K562 (cell line): ENCODE measurements around the gene IRF9. TPM values are rescaled to one million over a fixed set of nuclear protein-coding genes. Genes with fewer than 3 reads are reported as not detected.
A peak's percentile ranks its signal among the peaks of the same experiment; 100 is the strongest.

Experiments used
- ATAC-seq: fragments of 200-7000 bp; cut with Tn5 transposase; 3 replicates; pipeline ENCODE4 v1.9.1; 2020; ENCODE audit warnings: moderate library complexity
- BruUV-seq: library from RNA; stranded (reverse); fragments of 400-500 nt; replicated peaks from 2 replicates; lab custom pipeline; 2021; lab: Mats Ljungman, UMichigan
- CTCF ChIA-PET: fragments of 300-600 bp; formaldehyde crosslinking; extraction: SDS; loops from one replicate; lab custom pipeline; 2021; ENCODE audit warnings: low intra/inter-chr PET ratio; lab: Yijun Ruan, JAX
- POLR2A ChIA-PET: fragments of 300-600, 350-650 bp; sonication (Branson Sonifier 250); formaldehyde crosslinking; extraction: SDS; loops from one replicate; lab custom pipeline; 2021; ENCODE audit warnings: antibody characterized with exemption, inconsistent platforms; lab: Yijun Ruan, JAX
- DNase-seq, 4 experiments: peaks; one replicate each; pipeline versions ENCODE4 v3.0.0 to v3.0.0-alpha.2; 2011 to 2018; ENCODE audit warnings: low spot score in 3 of 4, mixed read lengths in 3 of 4; ENCODE audit errors: extremely low read depth in 1 of 4
- FAIRE-seq: peaks from 2 replicates; lab custom pipeline; 2011; peaks lifted over from hg19 to GRCh38; lab: Jason Lieb, UNC
- H2AFZ ChIP-seq: 2 replicates; pipeline ENCODE4 v1.6.0; 2011; ENCODE audit warnings: low read depth, low read length, control low read depth, inconsistent platforms
- H3K27ac ChIP-seq: fragments of 200-600 bp; 3 replicates; pipeline ENCODE4 v1.8.0; 2011; ENCODE audit warnings: low read depth, mild to moderate bottlenecking, control low read depth, inconsistent platforms, low read length, moderate library complexity, mixed read lengths; ENCODE audit errors: extremely low read depth
- H3K27me3 ChIP-seq, 2 experiments: fragments of 300-600 bp in 1 of 2; 2 replicates in 1 of 2; 3 replicates in 1 of 2; pipeline versions ENCODE4 v1.6.0 to v1.8.0; 2011; ENCODE audit warnings: inconsistent platforms in 2 of 2, low read length in 2 of 2, mild to moderate bottlenecking in 1 of 2, mixed read lengths in 1 of 2, moderate library complexity in 1 of 2; ENCODE audit not compliant: control insufficient read depth in 2 of 2, insufficient read depth in 2 of 2
- H3K36me3 ChIP-seq: fragments of 300-600 bp; 3 replicates; pipeline ENCODE4 v1.8.0; 2011; ENCODE audit warnings: mild to moderate bottlenecking, low read length, inconsistent platforms; ENCODE audit not compliant: control insufficient read depth, insufficient read depth
- H3K4me1 ChIP-seq, 2 experiments: fragments of 200-600 bp in 1 of 2; replicated peaks in 1 of 2; 2 replicates in 1 of 2; 3 replicates in 1 of 2; pipeline versions ENCODE4 v1.5.1 to v1.8.0; 2011; ENCODE audit warnings: inconsistent platforms in 2 of 2, low read length in 2 of 2, mild to moderate bottlenecking in 1 of 2, mixed read lengths in 1 of 2, moderate library complexity in 1 of 2; ENCODE audit not compliant: control insufficient read depth in 2 of 2, insufficient read depth in 2 of 2
- H3K4me2 ChIP-seq: 2 replicates; pipeline ENCODE4 v1.6.1; 2011; ENCODE audit warnings: low read length, control low read depth, inconsistent platforms, mixed read lengths; ENCODE audit not compliant: insufficient read depth
- H3K4me3 ChIP-seq: fragments of 200-600 bp; sonication (generic), shearing (Covaris generic); 2 replicates; pipeline ENCODE4 v1.5.1; 2016; ENCODE audit warnings: control low read depth, inconsistent platforms
- H3K79me2 ChIP-seq: fragments of 200-600 bp; 3 replicates; pipeline ENCODE4 v1.8.0; 2011; ENCODE audit warnings: low read length, inconsistent platforms; ENCODE audit not compliant: control insufficient read depth, insufficient read depth
- H3K9ac ChIP-seq, 2 experiments: 2 replicates each; pipeline versions ENCODE4 v1.6.0 to v1.6.1; 2011; ENCODE audit warnings: low read depth in 2 of 2, low read length in 2 of 2, control low read depth in 1 of 2, inconsistent platforms in 1 of 2, mild to moderate bottlenecking in 1 of 2, mixed read lengths in 1 of 2; ENCODE audit not compliant: insufficient read depth in 1 of 2
- H3K9me1 ChIP-seq: one replicate; pipeline ENCODE4 v1.6.0; 2011; ENCODE audit warnings: inconsistent platforms, mild to moderate bottlenecking, low read length, moderate library complexity; ENCODE audit not compliant: control insufficient read depth, insufficient read depth
- H3K9me3 ChIP-seq: replicated peaks from 2 replicates; pipeline ENCODE4 v1.5.1; 2011; ENCODE audit warnings: low read depth, low read length, inconsistent platforms; ENCODE audit not compliant: control insufficient read depth, insufficient read depth
- H4K20me1 ChIP-seq: replicated peaks from 2 replicates; pipeline ENCODE4 v1.6.1; 2011; ENCODE audit warnings: low read length, inconsistent platforms, mixed read lengths; ENCODE audit not compliant: control insufficient read depth, insufficient read depth
- GTF2A2 ChIP-seq: IDR thresholded peaks from 2 replicates; pipeline ENCODE4 v1.6.1; 2016; ENCODE audit warnings: mild to moderate bottlenecking, missing genetic modification characterization, missing compliant biosample characterization
- ID3 ChIP-seq, 2 experiments: fragments of 250-450 bp in 1 of 2; fragments of 450-650 bp in 1 of 2; sonication (Bioruptor Pico) in 1 of 2; IDR thresholded peaks; 2 replicates each; pipeline versions ENCODE4 v1.6.1 to v1.8.0; 2016 to 2021; ENCODE audit warnings: mild to moderate bottlenecking in 2 of 2, moderate library complexity in 2 of 2, missing compliant biosample characterization in 1 of 2, missing genetic modification characterization in 1 of 2
- MIER1 ChIP-seq: fragments of 450-650 bp; IDR thresholded peaks from 2 replicates; pipeline ENCODE4 v1.6.1; 2016; ENCODE audit warnings: antibody characterized with exemption, mild to moderate bottlenecking, low read depth
- WGBS: fragments of 100-300 bp; shearing (Covaris generic); methylation state at CpG from one replicate; pipeline ENCODE4 v1.1.6; 2016; ENCODE audit warnings: low coverage, mixed read lengths; ENCODE audit not compliant: insufficient coverage; ENCODE audit errors: missing lambda C conversion rate; 5-methylcytosine and 5-hydroxymethylcytosine counted together
- in situ Hi-C: fragments of 300-500 bp; cut with MboI; formaldehyde crosslinking; loops from 4 replicates; pipeline ENCODE4 v1.15.0; 2018; ENCODE audit warnings: inconsistent platforms, mixed read lengths
- intact Hi-C: fragments of 100-400 bp; cut with micrococcal nuclease; formaldehyde crosslinking; loops from 2 replicates; pipeline ENCODE4 v1.14.2; 2022
- polyA plus RNA-seq, 8 experiments: library from polyadenylated mRNA; depleted of rRNA in 4 of 8; stranded (reverse) in 5 of 8; unstranded in 3 of 8; fragments of >200 nt; fragmentation: Nextera tagmentation in 2 of 8; fragmentation: Illumina TruSeq in 1 of 8; extraction: Ambion mirVana in 2 of 8; extraction: Trizol in 1 of 8; gene quantifications; 2 replicates each; pipeline versions ENCODE4 v1.2.1 to v1.2.3, GENCODE V29; 2011 to 2014; ENCODE audit warnings: inconsistent platforms in 1 of 8, missing spikeins in 1 of 8
- total RNA-seq, 7 experiments: library from RNA; depleted of rRNA in 6 of 7; stranded (reverse); fragments of >200 nt in 6 of 7; fragmentation: Illumina TruSeq in 2 of 7; extraction: Trizol in 2 of 7; gene quantifications; 2 replicates each; pipeline versions ENCODE4 v1.2.1 to v1.2.3, GENCODE V29; 2011 to 2021; ENCODE audit warnings: low replicate concordance in 1 of 7

IRF9 gene
- total and polyA plus RNA-seq, 9 of the 15 experiments (the other 6 are each of a cell fraction or from before 2014, with no cell fraction given): 0.79 to 14.8 (median 6.1) TPM

- intact Hi-C loops: no loop called here
- peaks cover 25% of the 10 kb centered on the region for H3K79me2 ChIP-seq
- H2AFZ ChIP-seq: no peak overlapping the region
- TF ChIP-seq GTF2A2 (tag): no peak
- peak; percentile 62 for TF ChIP-seq MIER1
- no peak for TF ChIP-seq ID3 (CRISPR knock-in tag; IDR thresholded peaks at IDR 0.05)
- no peak for TF ChIP-seq ID3 (tag; IDR thresholded peaks at IDR 0.05)
- TF ChIP-seq, all 486 proteins: peak for 1
- H3K27me3 ChIP-seq: no peaks in the 10 kb centered on the region
- H3K4me3 ChIP-seq: no peak overlapping the region
- no peaks in the 10 kb centered on the region; the same call in 1 of the 2 replicates for H4K20me1 ChIP-seq
- CTCF ChIA-PET: no interaction called here
- DNase-seq (no peak), ATAC-seq (no peak), FAIRE-seq (no peak)
- H3K4me2 ChIP-seq: no peak overlapping the region
- POLR2A ChIA-PET: interaction anchor here (1.1 to 1.5 kb wide), 2 partner anchors 46 to 1045 kb away, joined by 3 to 4 read pairs; partner anchors contain the start of gene PCK2
- H3K4me1 ChIP-seq: peaks cover 23 to 41% of the 10 kb centered on the region in 2 experiments; a peak in 4 of 5 replicates
- BruUV-seq: no TSS peak
- no peaks in the 10 kb centered on the region for H3K9me1 ChIP-seq
- H3K9me3 ChIP-seq: no peaks in the 10 kb centered on the region
- 73% methylated on average over 8 of the region's 9 CpGs for WGBS
- H3K36me3 ChIP-seq: peaks cover 42% of the 10 kb centered on the region
- no peak overlapping the region for H3K27ac ChIP-seq
- in situ Hi-C loops: no loop called here
- H3K9ac ChIP-seq: no peak overlapping the region
Observed at GRCh38 chr14:24139272-24139934, 21.7 kb upstream of the IRF9 start.
